Measurements from ENCODE around the gene CDC6. TPM values are rescaled to one million over a fixed set of nuclear protein-coding genes. Genes with fewer than 3 reads are reported as not detected.
A peak's percentile ranks its signal among the peaks of the same experiment; 100 is the strongest.

CDC6 gene
- total and polyA plus RNA-seq, 11 donors = 0.07 to 9.8 (median 0.69) TPM

- peaks cover 0 to 39% (median 34%) of the 10 kb centered on the region in 9 donors for H3K36me3 ChIP-seq
- TF ChIP-seq CTCF (IDR thresholded peaks at IDR 0.05) (peak in 1 of 12 donors; percentile 19), POLR2A (IDR thresholded peaks at IDR 0.05) (no peak)
- H3K4me1 ChIP-seq = peaks cover 4 to 35% (median 16%) of the 10 kb centered on the region in 12 donors
- 49 to 57% (median 54%) methylated on average over 2 of the region's 2 CpGs for WGBS, 4 donors
- H3K9me3 ChIP-seq = no peaks in the 10 kb centered on the region
- peak in 2 of 4 donors; percentile 19 to 37 for ATAC-seq
- intact Hi-C loops (cut with DNase I) = loop anchor here in 4 of 10 donors (5.0 to 10.0 kb wide), 3 partner anchors 37 to 269 kb away; partner anchors contain the start of gene CSF3 (in 2 of the 4)
- H3K27me3 ChIP-seq = no peaks in the 10 kb centered on the region
- H3K27ac ChIP-seq = peak overlapping the region in 10 of 12 donors; percentile 9 to 79 (median 54)
- H3K4me3 ChIP-seq = no peak overlapping the region
- DNase-seq = no peak
These were observed 3.5 kb upstream of the CDC6 start for GRCh38 chr17:40284085-40284713.

DNA sequence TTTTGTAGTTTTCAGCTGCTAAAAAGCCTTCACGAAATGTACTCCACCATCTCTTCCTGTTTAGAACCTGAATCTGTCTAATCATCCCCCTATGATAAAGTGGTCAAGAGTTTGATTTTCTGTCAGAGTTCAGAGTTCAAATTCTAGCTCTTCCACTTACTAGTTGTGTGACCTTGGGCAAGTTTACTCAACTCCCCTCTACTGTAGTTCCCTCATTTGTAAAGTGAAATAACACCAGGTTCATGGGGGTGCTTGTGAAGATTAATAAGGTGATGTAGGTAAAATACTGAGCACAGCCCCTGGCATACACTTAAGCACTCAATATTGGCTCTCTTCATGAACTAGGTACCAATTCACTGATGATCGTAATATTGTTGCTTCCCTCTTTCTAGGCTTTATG lies 1.2 kb upstream of the CDC6 start:
- Histone ChIP-seq H3K36me3 (peaks cover 0 to 17% (median 11%) of the 10 kb centered on the region in 9 donors), H3K4me3 (no peak overlapping the region), H3K27ac (no peak overlapping the region), H3K27me3 (no peaks in the 10 kb centered on the region), H3K4me1 (peaks cover 4 to 46% (median 19%) of the 10 kb centered on the region in 12 donors), H3K9me3 (no peaks in the 10 kb centered on the region)
- ATAC-seq (no peak), DNase-seq (no peak)
- TF ChIP-seq CTCF (IDR thresholded peaks at IDR 0.05) (no peak), POLR2A (IDR thresholded peaks at IDR 0.05) (no peak)
- WGBS, 4 donors = 95 to 98% (median 96%) methylated on average over 2 of the region's 2 CpGs
- intact Hi-C loops (cut with DNase I) = loop anchor here in 6 of 10 donors (5.0 to 10.0 kb wide), 4 partner anchors 69 to 274 kb away; partner anchors contain the start of genes WIPF2 (in 5 of the 6) and CSF3 (in 2 of the 6)

GRCh38 chr17:40287159-40287493 lies 553 bp upstream of the CDC6 start:
- Histone ChIP-seq H3K9me3 (no peaks in the 10 kb centered on the region), H3K36me3 (peaks cover 0 to 10% (median 5%) of the 10 kb centered on the region in 9 donors), H3K27me3 (no peaks in the 10 kb centered on the region), H3K27ac (peak overlapping the region in 2 of 12 donors; percentile 37 to 44), H3K4me1 (peaks cover 4 to 46% (median 19%) of the 10 kb centered on the region in 12 donors), H3K4me3 (peak overlapping the region in 7 of 12 donors; percentile 15 to 71 (median 20))
- WGBS, 4 donors = 47 to 52% (median 48%) methylated on average over 4 of the region's 4 CpGs
- no peak for TF ChIP-seq POLR2A (IDR thresholded peaks at IDR 0.05)
- no peak for TF ChIP-seq CTCF (IDR thresholded peaks at IDR 0.05)
- no peak for DNase-seq
- no peak for ATAC-seq
- intact Hi-C loops (cut with DNase I) = loop anchor here in 6 of 10 donors (5.0 to 10.0 kb wide), 4 partner anchors 70 to 275 kb away; partner anchors contain the start of genes WIPF2 (in 5 of the 6) and CSF3 (in 2 of the 6)

GRCh38 chr17:40290629-40291280 lies 3.1 kb downstream of the CDC6 start:
- 53 to 60% (median 56%) methylated on average over 4 of the region's 4 CpGs for WGBS, 4 donors
- no peaks in the 10 kb centered on the region for H3K27me3 ChIP-seq
- ATAC-seq = peak in 1 of 4 donors; percentile 7
- H3K4me3 ChIP-seq = no peak overlapping the region
- no peaks in the 10 kb centered on the region for H3K36me3 ChIP-seq
- peaks cover 4 to 48% (median 23%) of the 10 kb centered on the region in 12 donors for H3K4me1 ChIP-seq
- TF ChIP-seq CTCF (IDR thresholded peaks at IDR 0.05) = peak; percentile 35 to 74 (median 60)
- TF ChIP-seq POLR2A (IDR thresholded peaks at IDR 0.05) = no peak
- no peaks in the 10 kb centered on the region for H3K9me3 ChIP-seq
- intact Hi-C loops (cut with DNase I) = loop anchor here in 8 of 10 donors (2.0 to 10.0 kb wide), 6 partner anchors 73 to 278 kb away; partner anchors contain the start of genes CSF3 (in 1 of the 8) and WIPF2 (in 1 of the 8)
- peak in 1 of 5 donors; percentile 51 for DNase-seq
- peak overlapping the region in 4 of 12 donors; percentile 5 to 31 (median 26) for H3K27ac ChIP-seq

Measured in heart left ventricle (tissue), 16 donors.